ENCODE data around the gene LACC1.
A peak's percentile ranks its signal among the peaks of the same experiment; 100 is the strongest.

The LACC1 gene

GRCh38 chr13:43880214-43880855, 631 bp downstream of the LACC1 start:
- DNase-seq = no peak
- in situ Hi-C loops (cut with HindIII; ENCODE audit: low pct_ligation_motif_present, low pct_unique_long_range_greater_than_20kb, low sequenced_read_pairs) = no loop called here

GRCh38 chr13:43880926-43881325, 1.2 kb downstream of the LACC1 start:
- DNase-seq = no peak
- in situ Hi-C loops (cut with HindIII; ENCODE audit: low pct_ligation_motif_present, low pct_unique_long_range_greater_than_20kb, low sequenced_read_pairs) = no loop called here

GRCh38 chr13:43881580-43881979, 1.9 kb downstream of the LACC1 start:
- in situ Hi-C loops (cut with HindIII; ENCODE audit: low pct_ligation_motif_present, low pct_unique_long_range_greater_than_20kb, low sequenced_read_pairs) = no loop called here
- no peak for DNase-seq

- no peak for DNase-seq
- in situ Hi-C loops (cut with HindIII; ENCODE audit: low pct_ligation_motif_present, low pct_unique_long_range_greater_than_20kb, low sequenced_read_pairs) = no loop called here
Observed at GRCh38 chr13:43883631-43884030, 3.9 kb downstream of the LACC1 start.

- in situ Hi-C loops (cut with HindIII; ENCODE audit: low pct_ligation_motif_present, low pct_unique_long_range_greater_than_20kb, low sequenced_read_pairs) = no loop called here
- DNase-seq = no peak
Observed at GRCh38 chr13:43884222-43884621, 4.5 kb downstream of the LACC1 start.

- in situ Hi-C loops (cut with HindIII; ENCODE audit: low pct_ligation_motif_present, low pct_unique_long_range_greater_than_20kb, low sequenced_read_pairs) = no loop called here
- peak; percentile 27 for DNase-seq
Observed at GRCh38 chr13:43894438-43894837, 14.7 kb downstream of the LACC1 start.

- no peak for DNase-seq
- in situ Hi-C loops (cut with HindIII; ENCODE audit: low pct_ligation_motif_present, low pct_unique_long_range_greater_than_20kb, low sequenced_read_pairs) = no loop called here
Observed at GRCh38 chr13:43895940-43896339, 16.2 kb downstream of the LACC1 start.

- peak; percentile 63 for DNase-seq
- in situ Hi-C loops (cut with HindIII; ENCODE audit: low pct_ligation_motif_present, low pct_unique_long_range_greater_than_20kb, low sequenced_read_pairs) = loop anchor here (25.0 kb wide), 1 partner anchor 557 kb away; no protein-coding TSS in a partner anchor
Observed at GRCh38 chr13:43905435-43906031, 25.8 kb downstream of the LACC1 start.

GRCh38 chr13:43908156-43909126, 28.7 kb downstream of the LACC1 start:
- DNase-seq = peak; percentile 49
- in situ Hi-C loops (cut with HindIII; ENCODE audit: low pct_ligation_motif_present, low pct_unique_long_range_greater_than_20kb, low sequenced_read_pairs) = loop anchor here (25.0 kb wide), 1 partner anchor 554 kb away; no protein-coding TSS in a partner anchor

GRCh38 chr13:43910856-43911255, 31.2 kb downstream of the LACC1 start:
- in situ Hi-C loops (cut with HindIII; ENCODE audit: low pct_ligation_motif_present, low pct_unique_long_range_greater_than_20kb, low sequenced_read_pairs) = loop anchor here (25.0 kb wide), 1 partner anchor 551 kb away; no protein-coding TSS in a partner anchor
- no peak for DNase-seq

- in situ Hi-C loops (cut with HindIII; ENCODE audit: low pct_ligation_motif_present, low pct_unique_long_range_greater_than_20kb, low sequenced_read_pairs) = loop anchor here (25.0 kb wide), 1 partner anchor 551 kb away; no protein-coding TSS in a partner anchor
Observed at GRCh38 chr13:43911278-43911677, 31.6 kb downstream of the LACC1 start.

GRCh38 chr13:43911871-43912270, 32.2 kb downstream of the LACC1 start:
- no peak for DNase-seq
- in situ Hi-C loops (cut with HindIII; ENCODE audit: low pct_ligation_motif_present, low pct_unique_long_range_greater_than_20kb, low sequenced_read_pairs) = loop anchor here (25.0 kb wide), 1 partner anchor 550 kb away; no protein-coding TSS in a partner anchor

More at GRCh38 chr13:43911278-43911677, 31.6 kb downstream of the LACC1 start:
- no peak for DNase-seq

GRCh38 chr13:43915451-43915850, 35.7 kb downstream of the LACC1 start:
- in situ Hi-C loops (cut with HindIII; ENCODE audit: low pct_ligation_motif_present, low pct_unique_long_range_greater_than_20kb, low sequenced_read_pairs) = loop anchor here (25.0 kb wide), 1 partner anchor 547 kb away; no protein-coding TSS in a partner anchor
- DNase-seq = no peak

GRCh38 chr13:43916828-43917227, 37.1 kb downstream of the LACC1 start:
- in situ Hi-C loops (cut with HindIII; ENCODE audit: low pct_ligation_motif_present, low pct_unique_long_range_greater_than_20kb, low sequenced_read_pairs) = loop anchor here (25.0 kb wide), 1 partner anchor 545 kb away; no protein-coding TSS in a partner anchor
- no peak for DNase-seq

GRCh38 chr13:43918636-43919035, 38.9 kb downstream of the LACC1 start:
- DNase-seq = no peak
- in situ Hi-C loops (cut with HindIII; ENCODE audit: low pct_ligation_motif_present, low pct_unique_long_range_greater_than_20kb, low sequenced_read_pairs) = loop anchor here (25.0 kb wide), 1 partner anchor 544 kb away; no protein-coding TSS in a partner anchor

GRCh38 chr13:43920965-43921674, 41.4 kb downstream of the LACC1 start:
- in situ Hi-C loops (cut with HindIII; ENCODE audit: low pct_ligation_motif_present, low pct_unique_long_range_greater_than_20kb, low sequenced_read_pairs) = loop anchor here (25.0 kb wide), 1 partner anchor 541 kb away; no protein-coding TSS in a partner anchor
- no peak for DNase-seq

- no peak for DNase-seq
- in situ Hi-C loops (cut with HindIII; ENCODE audit: low pct_ligation_motif_present, low pct_unique_long_range_greater_than_20kb, low sequenced_read_pairs) = loop anchor here (25.0 kb wide), 1 partner anchor 538 kb away; no protein-coding TSS in a partner anchor
Observed at GRCh38 chr13:43924549-43925245, 45.0 kb downstream of the LACC1 start.
